Measurements from ENCODE around the gene PHF13. TPM values are rescaled to one million over a fixed set of nuclear protein-coding genes. Genes with fewer than 3 reads are reported as not detected.

The PHF13 gene
- polyA plus RNA-seq, 1 of the 3 experiments (the other 2 are of a cell fraction): 8.5 TPM

DNA sequence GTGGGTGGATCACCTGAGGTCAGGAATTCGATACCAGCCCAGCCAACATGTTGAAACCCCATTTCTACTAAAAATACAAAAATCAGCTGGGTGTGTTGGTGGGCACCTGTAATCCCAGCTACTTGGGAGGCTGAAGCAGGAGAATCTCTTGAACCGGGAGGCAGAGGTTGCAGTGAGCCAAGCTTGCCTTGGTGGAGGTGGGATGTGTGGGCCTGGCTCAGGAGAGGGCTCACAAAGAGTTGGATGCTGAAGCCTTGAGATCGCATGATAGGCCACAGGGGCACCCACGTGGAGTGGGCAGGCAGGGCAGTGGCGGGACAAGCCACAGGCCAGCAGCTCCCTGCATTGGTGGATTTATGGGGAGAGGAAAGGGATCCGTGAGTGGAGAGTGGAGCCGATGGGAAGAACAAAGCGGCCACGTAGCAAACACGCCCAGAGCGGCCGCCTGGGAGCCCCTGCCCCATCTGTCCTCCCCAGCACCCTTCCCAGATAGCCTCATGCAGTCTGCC, 15.5 kb downstream of the PHF13 start:
- Histone ChIP-seq H3K27me3 (ENCODE audit: insufficient read depth) (no peaks in the 10 kb centered on the region), H3K36me3 (replicated peaks in 1 of 2; ENCODE audit: control insufficient read depth in 1 of 2, insufficient read depth in 2 of 2, low read length in 1 of 2) (peaks cover 3 to 36% of the 10 kb centered on the region in 2 experiments), H3K9me2 (no peaks in the 10 kb centered on the region), H4K20me1 (ENCODE audit: insufficient read depth) (0 out of 2 replicates have a peak, but pooled peaks cover 7% of the 10 kb centered on the region), H3K4me2 (no peak overlapping the region), H3K9me3 (no peaks in the 10 kb centered on the region), H2AFZ (ENCODE audit: low read depth) (no peak overlapping the region), H3F3A (replicated peaks; ENCODE audit: insufficient read depth) (peaks cover 11% of the 10 kb centered on the region), H3K9ac (no peak overlapping the region), H3K4me3 (ENCODE audit: low read depth in 2 of 2, low read length in 1 of 2) (no peak overlapping the region), H3K79me2 (ENCODE audit: insufficient read depth) (peaks cover 39% of the 10 kb centered on the region), H3K4me1 (ENCODE audit: control insufficient read depth in 1 of 2, insufficient read depth in 2 of 2, low read depth in 1 of 2, low read length in 1 of 2) (peaks cover 0 to 5% of the 10 kb centered on the region in 2 experiments; a peak in 1 of 4 replicates), H3K27ac (ENCODE audit: low read depth in 2 of 2, low read length in 1 of 2) (no peak overlapping the region)
- no peak for DNase-seq
- TF ChIP-seq SIN3A (IDR thresholded peaks at IDR 0.05; ENCODE audit: borderline replicate concordance, low read depth, low read length) (no peak), FOXM1 (IDR thresholded peaks at IDR 0.05; ENCODE audit: low read depth) (no peak), MXI1 (IDR thresholded peaks at IDR 0.05; ENCODE audit: low read depth, low read length) (no peak), TEAD4 (IDR thresholded peaks at IDR 0.05; ENCODE audit: borderline replicate concordance, insufficient read depth) (no peak), RAD21 (IDR thresholded peaks at IDR 0.05; ENCODE audit: low read length) (no peak), FOSL2 (IDR thresholded peaks at IDR 0.05; ENCODE audit: borderline replicate concordance, low read depth) (no peak), FOXJ3 (CRISPR knock-in tag; IDR thresholded peaks at IDR 0.05) (no peak), EZH2phosphoT487 (IDR thresholded peaks at IDR 0.05; ENCODE audit: borderline replicate concordance, low read depth) (no peak), SMC3 (IDR thresholded peaks at IDR 0.05; ENCODE audit: low read depth, low read length) (no peak), CHD2 (IDR thresholded peaks at IDR 0.05; ENCODE audit: low read length, partially characterized antibody) (no peak)
- TF ChIP-seq, protein P1, sequence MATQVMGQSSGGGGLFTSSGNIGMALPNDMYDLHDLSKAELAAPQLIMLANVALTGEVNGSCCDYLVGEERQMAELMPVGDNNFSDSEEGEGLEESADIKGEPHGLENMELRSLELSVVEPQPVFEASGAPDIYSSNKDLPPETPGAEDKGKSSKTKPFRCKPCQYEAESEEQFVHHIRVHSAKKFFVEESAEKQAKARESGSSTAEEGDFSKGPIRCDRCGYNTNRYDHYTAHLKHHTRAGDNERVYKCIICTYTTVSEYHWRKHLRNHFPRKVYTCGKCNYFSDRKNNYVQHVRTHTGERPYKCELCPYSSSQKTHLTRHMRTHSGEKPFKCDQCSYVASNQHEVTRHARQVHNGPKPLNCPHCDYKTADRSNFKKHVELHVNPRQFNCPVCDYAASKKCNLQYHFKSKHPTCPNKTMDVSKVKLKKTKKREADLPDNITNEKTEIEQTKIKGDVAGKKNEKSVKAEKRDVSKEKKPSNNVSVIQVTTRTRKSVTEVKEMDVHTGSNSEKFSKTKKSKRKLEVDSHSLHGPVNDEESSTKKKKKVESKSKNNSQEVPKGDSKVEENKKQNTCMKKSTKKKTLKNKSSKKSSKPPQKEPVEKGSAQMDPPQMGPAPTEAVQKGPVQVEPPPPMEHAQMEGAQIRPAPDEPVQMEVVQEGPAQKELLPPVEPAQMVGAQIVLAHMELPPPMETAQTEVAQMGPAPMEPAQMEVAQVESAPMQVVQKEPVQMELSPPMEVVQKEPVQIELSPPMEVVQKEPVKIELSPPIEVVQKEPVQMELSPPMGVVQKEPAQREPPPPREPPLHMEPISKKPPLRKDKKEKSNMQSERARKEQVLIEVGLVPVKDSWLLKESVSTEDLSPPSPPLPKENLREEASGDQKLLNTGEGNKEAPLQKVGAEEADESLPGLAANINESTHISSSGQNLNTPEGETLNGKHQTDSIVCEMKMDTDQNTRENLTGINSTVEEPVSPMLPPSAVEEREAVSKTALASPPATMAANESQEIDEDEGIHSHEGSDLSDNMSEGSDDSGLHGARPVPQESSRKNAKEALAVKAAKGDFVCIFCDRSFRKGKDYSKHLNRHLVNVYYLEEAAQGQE (IDR thresholded peaks at IDR 0.05; ENCODE audit: low read depth, low read length): no peak
- TF ChIP-seq, protein P2, sequence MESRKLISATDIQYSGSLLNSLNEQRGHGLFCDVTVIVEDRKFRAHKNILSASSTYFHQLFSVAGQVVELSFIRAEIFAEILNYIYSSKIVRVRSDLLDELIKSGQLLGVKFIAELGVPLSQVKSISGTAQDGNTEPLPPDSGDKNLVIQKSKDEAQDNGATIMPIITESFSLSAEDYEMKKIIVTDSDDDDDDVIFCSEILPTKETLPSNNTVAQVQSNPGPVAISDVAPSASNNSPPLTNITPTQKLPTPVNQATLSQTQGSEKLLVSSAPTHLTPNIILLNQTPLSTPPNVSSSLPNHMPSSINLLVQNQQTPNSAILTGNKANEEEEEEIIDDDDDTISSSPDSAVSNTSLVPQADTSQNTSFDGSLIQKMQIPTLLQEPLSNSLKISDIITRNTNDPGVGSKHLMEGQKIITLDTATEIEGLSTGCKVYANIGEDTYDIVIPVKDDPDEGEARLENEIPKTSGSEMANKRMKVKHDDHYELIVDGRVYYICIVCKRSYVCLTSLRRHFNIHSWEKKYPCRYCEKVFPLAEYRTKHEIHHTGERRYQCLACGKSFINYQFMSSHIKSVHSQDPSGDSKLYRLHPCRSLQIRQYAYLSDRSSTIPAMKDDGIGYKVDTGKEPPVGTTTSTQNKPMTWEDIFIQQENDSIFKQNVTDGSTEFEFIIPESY (IDR thresholded peaks at IDR 0.05; ENCODE audit: borderline replicate concordance, low read depth): no peak
- ChIA-PET POLR2A (no interaction called here), CTCF (interaction anchor here (1.2 to 2.0 kb wide), 2 partner anchors 17 to 74 kb away, joined by 6 to 7 read pairs; partner anchors contain the start of genes NOL9 and TAS1R1)
- 98% methylated on average over 5 of the region's 12 CpGs for WGBS (ENCODE audit: low lambda C conversion rate)

Measured in SK-N-SH (cell line).